Right renal cortex interstitium (tissue), 3 donors: ENCODE results near the gene C15orf62. TPM values are rescaled to one million over a fixed set of nuclear protein-coding genes. Genes with fewer than 3 reads are reported as not detected.

Experiments used
- DNase-seq, 3 donors: peaks; one replicate each; pipeline ENCODE4 v3.0.0-alpha.2; 2013; ENCODE audit warnings: low read depth in 3 of 3, low spot score in 2 of 3
- polyA plus RNA-seq, 3 donors: library from polyadenylated mRNA; unstranded; fragments of 120-200 nt; gene quantifications; one replicate each; pipeline ENCODE4 v1.2.1, GENCODE V29; 2013; ENCODE audit not compliant: insufficient read length in 3 of 3

C15orf62 gene, protein sequence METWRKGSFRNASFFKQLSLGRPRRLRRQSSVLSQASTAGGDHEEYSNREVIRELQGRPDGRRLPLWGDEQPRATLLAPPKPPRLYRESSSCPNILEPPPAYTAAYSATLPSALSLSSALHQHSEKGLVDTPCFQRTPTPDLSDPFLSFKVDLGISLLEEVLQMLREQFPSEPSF
- 1 to 10 TPM; 1.7 to 1.9 (median 1.9) TPM for polyA plus RNA-seq

DNA sequence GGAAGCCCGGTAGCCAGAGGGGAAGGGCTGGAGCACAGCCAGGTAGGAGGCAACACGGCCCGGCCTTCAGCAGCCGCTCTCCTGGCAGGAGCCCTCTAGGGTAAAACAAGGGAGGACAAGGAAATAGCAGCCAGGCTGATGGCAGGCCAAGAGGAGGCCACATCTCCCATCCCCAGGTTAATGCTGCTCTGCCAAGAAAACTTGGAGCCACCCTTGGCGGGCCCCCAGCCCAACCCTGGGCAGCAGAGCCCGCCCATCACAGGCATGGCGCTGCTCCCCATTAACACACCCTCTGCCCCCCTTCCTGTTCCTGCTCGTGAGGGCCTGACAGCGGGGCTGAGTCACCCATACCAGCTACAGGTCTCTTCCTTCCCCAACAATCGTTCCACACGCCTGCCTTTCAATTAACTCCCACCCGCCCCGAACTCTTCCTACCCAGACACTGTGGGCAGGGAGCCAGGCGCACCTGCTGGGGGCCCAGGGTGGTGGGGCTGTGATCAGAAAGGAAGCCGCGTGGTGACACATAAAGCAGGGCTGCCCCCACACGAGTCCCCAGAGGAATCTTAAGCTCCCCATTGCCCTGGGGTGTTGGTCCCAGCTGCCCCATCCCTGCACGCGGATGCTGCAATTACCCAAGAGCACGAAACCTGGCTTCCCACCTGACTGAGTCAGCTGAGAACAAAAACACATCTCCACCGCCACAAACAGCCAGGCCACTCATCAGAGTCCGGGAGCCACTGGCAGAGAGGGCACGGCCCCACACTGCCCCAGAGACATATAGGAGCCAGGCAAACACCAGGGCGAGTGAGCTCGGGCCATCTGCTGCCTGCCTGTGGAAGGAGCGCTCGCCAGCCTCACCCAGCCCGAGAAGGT, at the start of gene C15orf62:
Gene C15orf62 (plus strand): TSS at position 707 of the 873 bp plus-strand sequence. CDS start 516 bp downstream, outside the sequence.
- DNase-seq = no peak

DNA sequence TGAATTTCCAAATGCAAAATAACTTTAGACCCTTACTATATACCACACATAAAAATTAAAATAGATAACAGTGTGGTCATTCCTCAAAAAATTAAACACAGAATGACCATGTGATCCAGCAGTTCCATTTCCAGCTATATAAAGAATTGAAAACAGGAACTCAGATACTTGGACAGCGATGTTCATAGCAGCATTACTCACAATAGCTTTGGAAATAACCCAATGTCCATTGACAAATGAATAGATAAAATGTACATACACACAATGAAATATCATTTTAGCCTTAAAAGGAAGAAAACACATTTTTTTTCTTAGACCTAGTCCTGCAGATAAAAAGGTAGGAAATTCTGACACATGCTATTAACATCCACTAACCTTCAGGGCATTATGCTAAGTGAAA, 48.1 kb upstream of the C15orf62 start:
- no peak for DNase-seq

DNA sequence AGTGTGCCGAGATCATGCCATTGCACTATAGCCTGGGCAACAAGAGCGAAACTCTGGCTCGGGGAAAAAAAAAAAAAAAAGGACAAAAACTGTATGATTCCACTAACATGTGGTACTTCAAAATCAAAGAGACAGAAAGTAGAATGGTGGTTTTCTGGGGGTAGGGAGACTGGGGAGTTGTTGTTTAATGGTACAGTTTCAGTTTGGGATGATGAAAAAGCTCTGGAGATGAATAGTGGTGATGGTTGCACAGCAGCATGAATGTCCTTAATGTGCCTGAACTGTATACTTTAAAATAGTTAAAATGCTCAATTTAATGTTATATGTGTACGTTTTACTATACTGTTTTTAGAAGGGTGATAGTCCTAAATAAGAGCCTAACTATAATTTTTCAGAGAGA, 47.4 kb upstream of the C15orf62 start:
- DNase-seq = no peak

DNA sequence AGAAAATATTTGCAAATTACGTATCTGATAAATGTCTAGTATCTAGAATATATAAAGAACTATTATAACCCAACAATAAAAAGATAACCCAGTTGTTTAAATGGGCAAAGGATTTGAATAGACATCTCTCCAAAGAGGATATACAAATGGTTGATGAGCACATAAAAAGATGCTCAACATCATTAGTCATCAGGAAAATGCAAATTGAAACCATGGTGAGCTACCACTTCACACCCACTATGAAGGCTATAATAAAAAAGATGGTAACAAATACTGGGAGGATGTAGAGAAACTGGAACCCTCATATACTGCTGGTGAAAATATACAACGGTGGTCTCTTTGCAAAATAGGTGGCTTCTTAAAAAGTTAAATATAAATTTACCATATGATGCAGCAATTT, 46.8 kb upstream of the C15orf62 start:
- no peak for DNase-seq

DNA sequence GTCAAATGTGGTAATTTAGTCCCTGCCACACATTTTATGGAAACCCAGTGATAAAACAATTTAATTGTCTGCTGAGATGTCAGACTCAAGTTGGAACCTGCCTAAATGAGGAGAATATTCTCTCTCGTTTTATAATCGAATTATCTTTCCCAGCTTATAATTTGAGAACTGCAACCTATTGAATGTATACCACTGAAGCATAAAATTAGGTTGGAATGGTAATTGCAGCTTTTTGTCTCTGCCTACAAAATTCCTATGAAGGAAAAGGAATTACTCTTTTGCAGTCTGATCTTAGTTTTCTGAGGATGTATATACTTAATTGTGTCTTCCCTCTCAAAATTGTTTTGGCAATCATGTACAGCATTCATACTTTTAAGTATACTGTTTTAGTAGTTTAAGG, 45.9 kb upstream of the C15orf62 start:
- DNase-seq = no peak

DNA sequence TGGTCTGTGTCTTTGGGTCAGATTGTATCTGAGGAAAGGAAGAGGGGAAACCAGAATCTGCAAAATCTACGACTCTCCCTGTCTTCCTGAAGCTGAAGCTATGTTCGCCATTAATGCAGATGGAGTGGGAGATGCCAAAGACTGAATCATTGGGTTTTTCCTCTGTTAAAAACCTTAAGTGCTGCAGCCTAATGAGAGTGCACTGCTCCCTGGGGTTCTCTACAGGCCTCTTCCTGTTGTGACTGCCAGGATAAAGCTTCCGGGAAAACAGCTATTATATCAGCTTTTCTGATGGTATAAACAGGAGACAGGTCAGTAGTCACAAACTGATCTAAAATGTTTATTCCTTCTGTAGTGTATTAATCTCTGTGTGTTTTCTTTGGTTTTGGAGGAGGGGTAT, 38.7 kb upstream of the C15orf62 start:
- DNase-seq = no peak

DNA sequence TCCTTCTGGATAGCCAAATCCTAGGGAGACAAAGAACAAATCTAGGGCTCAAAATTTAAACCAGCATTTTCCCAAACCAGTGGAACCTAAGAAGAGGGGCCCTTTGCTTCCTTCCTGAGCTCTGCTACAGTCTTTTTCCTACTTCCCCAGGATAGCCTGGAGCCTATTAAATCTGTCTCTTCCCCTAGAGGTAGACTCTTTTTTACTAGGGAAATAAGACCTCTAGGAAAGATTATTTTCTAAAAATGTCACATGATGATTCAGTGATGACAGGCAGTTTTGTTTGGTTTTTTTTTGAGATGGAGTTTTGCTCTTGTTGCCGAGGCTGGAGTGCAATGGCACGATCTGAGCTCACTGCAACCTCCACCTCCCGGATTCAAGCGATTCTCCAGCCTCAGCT, 33.2 kb upstream of the C15orf62 start:
- DNase-seq = no peak

DNA sequence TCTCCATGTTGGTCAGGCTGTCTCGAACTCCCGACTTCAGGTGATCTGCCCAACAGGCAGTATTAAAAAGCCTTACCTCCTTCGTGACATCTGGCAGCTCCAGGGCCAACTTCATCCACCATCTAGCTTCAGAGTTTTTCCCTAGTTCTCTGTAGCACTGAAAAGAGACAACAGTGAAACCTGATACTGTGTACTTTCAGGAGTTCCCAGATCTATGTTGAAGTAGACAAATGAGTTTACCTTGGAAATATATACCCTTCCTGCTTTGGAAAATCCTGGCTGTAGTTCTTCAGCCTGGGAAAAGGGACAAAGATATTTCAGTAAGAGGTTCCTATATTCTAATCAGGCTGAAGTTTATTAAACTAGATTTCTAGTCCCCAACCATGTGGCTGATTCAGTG, 32.7 kb upstream of the C15orf62 start:
- DNase-seq = no peak

DNA sequence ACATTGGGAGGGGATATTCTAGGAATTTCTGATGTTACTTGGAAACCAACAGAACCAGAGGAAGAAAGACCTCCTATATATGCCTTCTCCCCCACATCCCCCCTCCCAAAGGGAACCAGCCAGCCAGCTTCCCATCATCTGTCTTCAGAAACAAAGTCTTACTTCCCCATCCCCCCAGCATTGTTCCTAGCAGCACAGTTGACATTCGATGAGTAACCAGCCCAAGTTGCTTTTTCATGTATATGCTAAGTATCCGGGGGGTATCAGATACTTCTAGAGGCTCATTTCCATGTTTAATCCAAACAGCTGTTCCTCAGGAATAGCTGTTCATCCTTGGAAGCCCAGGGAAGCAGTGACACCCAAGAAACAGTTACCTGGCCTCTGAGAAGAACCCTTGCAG, 30.7 kb upstream of the C15orf62 start:
- no peak for DNase-seq

DNA sequence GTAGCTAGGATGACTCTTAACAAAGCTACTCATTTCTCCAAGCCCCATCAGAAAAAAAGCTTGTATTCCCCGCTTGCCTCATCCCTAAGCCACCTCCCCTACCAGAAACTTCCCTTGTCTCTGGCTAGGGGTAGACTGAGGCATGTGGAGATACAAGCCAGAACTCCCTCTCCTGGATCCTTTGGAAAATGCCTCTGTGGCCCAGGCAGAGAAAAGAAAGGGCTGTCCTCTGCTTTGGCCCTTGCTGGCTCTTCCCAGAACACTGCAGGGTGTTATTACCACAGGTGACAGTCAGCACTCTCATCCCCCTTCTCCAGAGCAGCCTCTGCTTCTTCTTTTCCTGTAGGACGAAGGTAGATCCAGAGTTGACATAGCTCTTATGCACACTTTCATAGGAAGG, 29.9 kb upstream of the C15orf62 start:
- no peak for DNase-seq

DNA sequence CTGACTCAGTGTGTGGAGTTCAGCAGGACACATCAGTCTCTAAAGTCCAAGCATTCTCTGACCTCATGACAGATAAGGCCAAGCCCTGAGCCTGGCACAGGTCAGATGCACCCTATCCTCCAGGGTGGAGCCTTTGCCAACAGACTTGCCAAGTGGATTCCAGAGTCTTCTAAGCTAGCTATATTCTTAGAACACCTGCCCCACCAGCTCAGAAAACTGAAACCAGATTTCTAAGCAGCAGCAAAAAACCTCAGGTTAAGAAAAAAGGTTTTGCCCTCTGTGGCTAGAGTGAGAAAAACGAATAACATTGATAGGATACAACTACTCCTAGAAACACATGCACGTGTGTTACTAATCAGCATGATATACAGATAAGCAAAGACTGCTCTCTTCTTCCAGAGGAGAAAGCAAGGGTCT, 26.3 kb upstream of the C15orf62 start:
- DNase-seq = no peak

DNA sequence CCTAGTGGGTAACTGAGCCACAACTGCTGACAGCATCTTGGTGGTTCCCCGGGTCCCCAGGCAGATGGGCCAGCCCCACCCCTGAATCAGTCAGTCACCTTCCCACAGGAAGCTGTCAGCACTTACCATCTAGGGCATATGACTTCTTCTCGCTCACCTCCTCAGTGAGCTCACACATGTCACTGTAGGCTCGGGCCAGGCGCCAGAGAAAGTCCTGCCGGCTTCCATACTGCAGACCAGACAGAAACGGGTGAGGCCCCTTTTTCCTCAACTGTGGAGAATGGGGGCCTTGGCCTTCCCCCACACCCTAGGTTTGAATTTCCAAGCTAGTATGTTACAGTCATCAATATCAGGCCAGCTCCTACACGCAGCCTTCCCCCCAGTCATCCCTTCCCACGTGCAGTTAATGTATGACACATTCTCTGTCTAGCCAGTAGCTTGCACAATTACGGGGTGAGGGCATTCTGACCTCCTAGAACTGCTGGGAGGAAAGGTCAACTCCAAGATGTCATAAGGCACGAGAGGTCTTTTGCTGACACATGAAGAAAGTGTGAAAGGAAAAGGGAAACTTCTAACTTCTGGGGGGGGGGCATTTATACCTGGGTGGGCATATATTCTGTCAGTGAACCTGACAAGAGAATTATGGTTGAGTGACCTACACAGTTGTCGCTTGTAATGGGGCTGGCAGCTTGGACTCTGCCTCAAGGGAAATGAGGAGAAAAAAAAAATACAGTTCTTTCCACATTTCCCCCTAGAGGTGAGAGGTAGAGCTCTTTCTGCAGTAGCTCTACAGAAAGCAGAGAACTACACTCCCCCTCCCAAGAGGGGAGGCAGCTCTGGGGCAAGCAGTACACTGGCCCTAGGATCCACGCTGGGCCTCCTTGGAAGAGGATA, 25.6 kb upstream of the C15orf62 start:
- no peak for DNase-seq

DNA sequence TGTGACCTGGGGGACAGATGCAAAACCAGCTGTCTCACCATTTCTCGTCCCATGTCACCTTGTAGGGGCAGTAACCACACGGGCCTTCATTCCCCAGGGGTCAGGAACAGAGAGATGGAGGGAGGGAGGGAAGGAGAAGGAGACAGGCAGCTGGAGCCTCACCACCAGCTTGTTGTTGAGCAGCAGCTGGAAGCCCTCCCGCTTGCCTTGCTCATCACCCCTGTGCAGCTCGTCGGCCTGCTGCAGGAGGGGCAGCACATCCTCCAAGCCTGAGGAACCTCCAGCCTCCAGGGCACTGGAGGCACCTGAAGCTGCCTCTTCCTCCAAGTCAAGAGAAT, 25.0 kb upstream of the C15orf62 start:
- no peak for DNase-seq

DNA sequence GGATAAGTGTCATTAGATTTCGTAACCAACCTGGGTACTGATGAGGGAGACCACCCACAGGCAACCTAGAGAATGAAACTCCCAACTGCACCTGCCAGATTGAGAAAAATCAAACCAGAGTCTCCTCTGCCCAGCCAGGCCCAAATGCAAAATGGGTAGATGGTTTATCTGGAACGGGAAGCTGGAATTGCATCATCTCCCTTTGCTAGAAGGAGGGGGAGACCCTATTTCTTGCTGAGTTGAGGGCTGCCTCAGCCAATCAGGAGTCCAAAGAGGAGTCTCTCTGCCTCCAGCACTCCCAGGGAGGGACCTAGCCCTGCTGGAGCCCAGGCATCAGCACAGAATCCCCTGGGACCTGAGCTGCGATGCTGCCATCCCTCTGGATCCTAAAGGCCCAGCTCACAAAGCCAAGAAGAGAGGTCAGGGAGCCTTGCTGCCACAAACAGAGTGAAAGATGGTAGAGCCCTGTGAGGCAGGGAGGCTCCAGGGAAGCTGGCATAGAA, 22.8 kb upstream of the C15orf62 start:
- DNase-seq = no peak

DNA sequence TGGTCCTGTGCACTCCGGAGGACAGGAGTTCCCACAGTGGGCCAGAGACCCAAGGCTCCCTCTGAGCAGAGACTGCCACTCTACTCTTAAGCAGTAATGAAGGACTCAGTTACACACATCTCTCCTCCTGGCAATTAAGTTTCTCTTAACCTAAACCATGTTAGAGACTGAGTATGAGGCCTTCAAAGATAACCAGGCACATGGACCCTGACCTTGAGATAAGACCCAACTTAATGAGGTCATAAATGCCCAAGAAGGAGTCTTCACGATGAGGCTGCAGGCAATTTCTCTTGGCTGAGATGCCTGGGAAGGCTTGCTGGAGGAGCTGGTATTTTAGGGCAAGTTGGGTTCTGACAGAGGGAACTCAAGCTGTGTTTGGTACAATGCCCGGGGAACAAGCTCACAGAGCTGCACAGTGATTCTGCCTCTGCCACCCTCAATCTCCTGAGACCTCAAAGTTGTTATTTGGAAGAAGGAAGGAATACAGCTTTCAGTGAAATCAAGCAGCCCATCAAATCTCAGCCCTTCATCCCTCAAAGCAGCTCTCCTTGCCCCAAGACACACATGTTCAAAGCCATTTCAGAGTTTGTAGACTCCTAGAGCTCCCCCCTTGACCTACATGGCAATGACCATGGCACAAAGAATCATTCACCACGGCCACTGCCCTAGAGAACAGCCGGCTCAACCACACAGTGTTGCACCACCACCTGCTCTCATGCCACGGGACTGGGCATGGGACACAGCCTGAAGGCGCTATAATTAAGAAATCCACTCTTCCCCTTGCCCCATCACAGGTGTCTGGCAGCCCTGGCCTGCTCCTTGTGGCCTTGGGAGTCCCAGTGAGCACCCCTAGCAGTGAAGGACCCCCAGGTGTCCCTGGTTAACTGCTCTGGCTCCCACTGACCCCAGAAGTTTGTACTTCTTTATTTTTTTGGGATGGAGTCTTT, 21.8 kb upstream of the C15orf62 start:
- DNase-seq = no peak

DNA sequence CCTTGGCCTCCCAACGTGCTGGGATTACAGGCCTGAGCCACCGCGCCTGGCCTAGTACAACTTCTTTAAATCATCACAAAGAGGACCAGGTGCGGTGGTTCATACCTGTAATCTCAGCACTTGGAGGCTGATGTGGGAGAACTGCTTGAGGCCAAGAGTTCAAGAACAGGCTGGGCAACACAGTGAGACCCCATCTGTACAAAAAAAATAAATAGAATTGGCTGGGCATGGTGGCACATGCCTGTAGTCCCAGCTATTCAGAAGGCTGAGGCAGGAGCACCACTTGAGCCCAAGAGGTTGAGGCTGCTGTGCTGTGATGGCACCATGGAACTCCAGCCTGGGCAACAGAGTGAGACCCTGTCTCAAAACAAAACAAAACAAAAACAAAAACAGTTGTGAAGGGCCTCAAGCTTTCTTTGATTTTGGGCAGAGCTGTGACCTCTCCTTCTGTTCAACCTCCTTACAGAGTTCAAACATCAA, 20.6 kb upstream of the C15orf62 start:
- DNase-seq = no peak

DNA sequence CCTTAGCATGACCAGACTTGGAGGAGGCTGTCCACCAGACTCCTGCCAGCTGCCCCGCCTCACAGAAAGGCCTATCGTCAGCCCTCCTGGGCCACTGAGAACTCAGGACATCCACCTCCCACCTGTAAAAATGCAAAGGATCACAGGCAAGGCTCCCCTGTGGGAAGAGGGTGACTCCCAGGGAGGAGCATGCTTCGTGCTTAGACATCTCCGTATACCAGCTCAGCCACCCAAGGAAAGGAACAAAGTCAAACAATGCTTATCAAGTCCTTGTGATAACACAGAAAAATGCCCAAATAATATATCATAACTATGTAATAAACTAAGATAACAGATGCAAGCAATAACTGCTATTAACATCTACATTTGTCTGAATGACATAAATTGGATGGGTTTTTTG, 18.9 kb upstream of the C15orf62 start:
- no peak for DNase-seq

DNA sequence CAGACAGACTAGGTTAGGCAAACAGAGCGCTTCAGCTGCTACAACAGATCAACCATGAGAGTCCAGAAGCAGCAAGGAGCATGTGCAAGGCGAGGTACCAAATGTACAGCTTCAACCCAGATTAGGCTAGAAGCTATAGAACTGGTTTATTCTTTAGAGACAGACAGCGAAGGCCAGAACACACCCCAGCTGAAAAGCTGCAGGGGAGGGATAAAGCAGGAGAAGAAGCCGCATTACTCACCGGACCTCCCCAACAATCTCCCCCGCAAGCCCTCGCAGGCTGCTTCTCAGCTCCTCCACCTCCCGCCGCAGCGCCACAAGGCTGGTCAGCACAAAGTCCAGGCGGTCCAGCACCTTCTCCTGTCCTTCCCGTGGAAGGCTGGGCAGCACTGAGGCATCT, 18.0 kb upstream of the C15orf62 start:
- DNase-seq = no peak

DNA sequence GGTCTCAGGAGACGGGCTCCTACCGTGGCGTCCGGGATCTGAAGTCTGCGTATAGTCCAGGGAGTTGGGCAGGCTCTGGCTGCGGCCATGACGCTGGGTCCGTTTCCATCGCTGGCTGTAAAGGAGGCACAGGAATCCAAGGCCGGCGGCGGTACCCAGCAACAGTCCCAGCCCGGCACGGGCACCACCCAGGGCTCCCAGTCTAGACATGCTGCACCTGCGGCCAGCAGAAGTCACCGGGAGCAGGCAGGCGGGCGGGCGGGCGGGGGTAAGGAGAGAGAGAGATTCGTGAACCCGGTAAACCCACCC, 15.3 kb upstream of the C15orf62 start:
- no peak for DNase-seq
